ENCODE measurements around the gene NPHS2.
"Not testable (repeated sequence)": the region's sequence is repeated elsewhere in the genome, so short reads cannot be mapped to it uniquely, and the experiment has no call there.

Gene NPHS2

GRCh38 chr1:179547021-179547535 is 28.7 kb downstream of the NPHS2 start:
- DNase-seq (ENCODE audit: low spot score), result no peak

- DNase-seq (ENCODE audit: low spot score), result no peak
Observed at GRCh38 chr1:179545321-179545720, 30.4 kb downstream of the NPHS2 start.

- no peak for DNase-seq (ENCODE audit: low spot score)
Observed at GRCh38 chr1:179541774-179542173, 34.0 kb downstream of the NPHS2 start.

- no peak for DNase-seq (ENCODE audit: low spot score)
Observed at GRCh38 chr1:179530352-179530751, 45.4 kb downstream of the NPHS2 start.

GRCh38 chr1:179529482-179530195 is 46.1 kb downstream of the NPHS2 start:
- no peak for DNase-seq (ENCODE audit: low spot score)

- DNase-seq (ENCODE audit: low spot score), result not testable (repeated sequence)
Observed at GRCh38 chr1:179518544-179518943, 57.2 kb downstream of the NPHS2 start.

- DNase-seq (ENCODE audit: low spot score), result no peak
Observed at GRCh38 chr1:179516976-179517705, 58.6 kb downstream of the NPHS2 start.

- no peak for DNase-seq (ENCODE audit: low spot score)
Observed at GRCh38 chr1:179510038-179510437, 65.7 kb downstream of the NPHS2 start.

GRCh38 chr1:179509384-179509783 is 66.4 kb downstream of the NPHS2 start:
- no peak for DNase-seq (ENCODE audit: low spot score)

GRCh38 chr1:179506199-179506598 is 69.5 kb downstream of the NPHS2 start:
- no peak for DNase-seq (ENCODE audit: low spot score)
